Measurements from ENCODE around the gene ATP5MG. TPM values are rescaled to one million over a fixed set of nuclear protein-coding genes. Genes with fewer than 3 reads are reported as not detected.

Gene ATP5MG
- polyA plus RNA-seq, 1 experiment, result 423 TPM

- H3K27ac ChIP-seq (ENCODE audit: low read depth, low read length), result no peak overlapping the region
- no peak overlapping the region for H3K4me3 ChIP-seq (ENCODE audit: low read depth, low read length)
- H3K9me3 ChIP-seq (ENCODE audit: control insufficient read depth, insufficient read depth, low read length), result no peaks in the 10 kb centered on the region
- no peaks in the 10 kb centered on the region for H3K27me3 ChIP-seq (ENCODE audit: control insufficient read depth, insufficient read depth, low read length)
- TF ChIP-seq CTCF (IDR thresholded peaks at IDR 0.05; ENCODE audit: low read depth, low read length), result no peak
- no peak for DNase-seq (ENCODE audit: low read depth, low spot score)
- ChIA-PET POLR2A (interaction anchor here (0.6 to 1.6 kb wide), 2 partner anchors 18 to 29 kb away, joined by 4 to 5 read pairs; partner anchors contain the start of gene KMT2A), CTCF (interaction anchor here (0.6 kb wide), 1 partner anchor 112 kb away, joined by 6 read pairs; no protein-coding TSS in a partner anchor)
Observed at GRCh38 chr11:118406599-118407166, 5.3 kb downstream of the ATP5MG start.

- Histone ChIP-seq H3K9me3 (ENCODE audit: control insufficient read depth, insufficient read depth, low read length) (no peaks in the 10 kb centered on the region), H3K27ac (ENCODE audit: low read depth, low read length) (no peak overlapping the region), H3K4me3 (ENCODE audit: low read depth, low read length) (no peak overlapping the region), H3K27me3 (ENCODE audit: control insufficient read depth, insufficient read depth, low read length) (no peaks in the 10 kb centered on the region)
- ChIA-PET CTCF (interaction anchor here (2.0 kb wide), 1 partner anchor 78 kb away, joined by 16 read pairs; no protein-coding TSS in a partner anchor), POLR2A (interaction anchor here (0.7 kb wide), 1 partner anchor 18 kb away, joined by 4 read pairs; no protein-coding TSS in a partner anchor)
- DNase-seq (ENCODE audit: low read depth, low spot score), result no peak
- TF ChIP-seq CTCF (IDR thresholded peaks at IDR 0.05; ENCODE audit: low read depth, low read length), result no peak
Observed at GRCh38 chr11:118410055-118410745, 8.8 kb downstream of the ATP5MG start.

GRCh38 chr11:118411530-118411929 is 10.1 kb downstream of the ATP5MG start:
- Histone ChIP-seq H3K27me3 (ENCODE audit: control insufficient read depth, insufficient read depth, low read length) (no peaks in the 10 kb centered on the region), H3K9me3 (ENCODE audit: control insufficient read depth, insufficient read depth, low read length) (no peaks in the 10 kb centered on the region), H3K27ac (ENCODE audit: low read depth, low read length) (no peak overlapping the region), H3K4me3 (ENCODE audit: low read depth, low read length) (no peak overlapping the region)
- no peak for DNase-seq (ENCODE audit: low read depth, low spot score)
- ChIA-PET CTCF (no interaction called here), POLR2A (interaction anchor here (0.7 kb wide), 1 partner anchor 998 kb away, joined by 4 read pairs; no protein-coding TSS in a partner anchor)
- no peak for TF ChIP-seq CTCF (IDR thresholded peaks at IDR 0.05; ENCODE audit: low read depth, low read length)

GRCh38 chr11:118412921-118413320 is 11.5 kb downstream of the ATP5MG start:
- POLR2A ChIA-PET, result no interaction called here
- DNase-seq (ENCODE audit: low read depth, low spot score), result no peak
- no peak overlapping the region for H3K4me3 ChIP-seq (ENCODE audit: low read depth, low read length)
- no peaks in the 10 kb centered on the region for H3K27me3 ChIP-seq (ENCODE audit: control insufficient read depth, insufficient read depth, low read length)
- H3K27ac ChIP-seq (ENCODE audit: low read depth, low read length), result no peak overlapping the region
- CTCF ChIA-PET, result interaction anchor here (1.2 kb wide), 1 partner anchor 76 kb away, joined by 3 read pairs; no protein-coding TSS in a partner anchor
- no peak for TF ChIP-seq CTCF (IDR thresholded peaks at IDR 0.05; ENCODE audit: low read depth, low read length)
- no peaks in the 10 kb centered on the region for H3K9me3 ChIP-seq (ENCODE audit: control insufficient read depth, insufficient read depth, low read length)

Measured in AG04450 (cell line).